GM19395 (cell line): ENCODE data around the gene KLHL42.
"Not testable (repeated sequence)": the region's sequence is repeated elsewhere in the genome, so short reads cannot be mapped to it uniquely, and the experiment has no call there.

ENCODE experiments used
- ATAC-seq: cut with Tn5 transposase; IDR thresholded peaks from one replicate; pipeline ENCODE4 v1.9.1; 2021; ENCODE audit warnings: mild to moderate bottlenecking, moderate library complexity; ENCODE audit not compliant: unreplicated experiment

Gene KLHL42

GRCh38 chr12:27779920-27780611 lies at the start of gene KLHL42, which contains the start of gene MANSC4:
KLHL42 (plus strand) TSS chr12:27780233; CDS start chr12:27780331, 98 bp downstream.
MANSC4 (minus strand) TSS chr12:27780236; CDS start chr12:27771276, 8,960 bp downstream.
- ATAC-seq = peak; percentile 78

- no peak for ATAC-seq
These were observed 47.8 kb upstream of the KLHL42 start for GRCh38 chr12:27732281-27732680.

- peak; percentile 67 for ATAC-seq
These were observed 46.9 kb upstream of the KLHL42 start for GRCh38 chr12:27733052-27733656.

DNA sequence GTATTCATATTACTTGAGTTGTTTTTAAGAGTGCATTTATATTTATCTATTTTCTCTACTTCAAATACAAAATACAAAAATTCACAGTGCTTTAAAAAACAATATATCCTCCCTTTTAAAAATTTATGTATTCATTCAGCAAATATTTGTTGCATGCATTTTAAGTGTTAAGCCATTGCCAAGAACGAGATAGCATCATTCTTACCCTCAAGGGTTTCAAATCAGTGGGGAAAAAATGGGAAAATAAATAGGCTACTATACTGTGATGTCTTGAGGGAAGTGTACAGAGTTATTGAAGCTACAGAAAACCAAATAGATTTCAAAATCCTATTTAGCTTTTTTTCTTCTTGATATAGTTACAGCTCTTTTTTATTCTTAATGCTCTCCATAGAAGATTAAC lies 46.2 kb upstream of the KLHL42 start:
- no peak for ATAC-seq

DNA sequence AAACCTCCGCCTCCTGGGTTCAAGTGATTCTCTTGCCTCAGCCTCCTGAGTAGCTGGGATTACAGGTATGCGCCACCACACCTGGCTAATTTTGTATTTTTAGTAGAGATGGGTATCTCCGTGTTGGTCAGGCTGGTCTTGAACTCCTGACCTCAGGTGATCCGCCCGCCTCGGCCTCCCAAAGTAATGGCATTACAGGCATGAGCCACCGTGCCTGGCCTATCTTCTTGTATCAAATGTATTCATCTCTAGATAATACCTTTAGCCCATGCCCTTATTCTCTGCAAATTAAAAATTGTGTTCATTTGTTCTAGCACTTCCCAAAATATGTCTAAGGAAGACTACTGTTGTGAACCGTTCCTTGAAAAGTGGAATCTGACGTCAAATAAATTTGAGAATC lies 45.7 kb upstream of the KLHL42 start:
- not testable (repeated sequence) for ATAC-seq

DNA sequence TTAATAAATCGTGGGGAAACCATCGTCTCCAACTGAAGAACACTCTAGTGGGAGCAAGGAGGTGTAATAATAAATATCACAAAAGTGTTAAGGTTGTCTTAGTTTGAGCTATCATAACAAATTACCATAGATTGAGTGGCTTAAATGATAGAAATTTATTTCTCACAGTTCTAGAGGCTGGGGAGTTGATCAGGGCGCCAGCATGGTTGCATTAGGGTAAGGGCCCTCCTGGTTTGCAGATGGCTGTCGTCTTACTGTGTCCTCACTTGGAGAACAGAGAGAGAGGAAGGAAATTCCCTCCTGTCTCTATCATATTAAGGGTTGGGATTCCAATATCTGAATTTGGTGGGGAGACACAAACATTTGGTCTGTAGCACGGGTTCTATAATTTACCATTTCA lies 36.4 kb upstream of the KLHL42 start:
- no peak for ATAC-seq

DNA sequence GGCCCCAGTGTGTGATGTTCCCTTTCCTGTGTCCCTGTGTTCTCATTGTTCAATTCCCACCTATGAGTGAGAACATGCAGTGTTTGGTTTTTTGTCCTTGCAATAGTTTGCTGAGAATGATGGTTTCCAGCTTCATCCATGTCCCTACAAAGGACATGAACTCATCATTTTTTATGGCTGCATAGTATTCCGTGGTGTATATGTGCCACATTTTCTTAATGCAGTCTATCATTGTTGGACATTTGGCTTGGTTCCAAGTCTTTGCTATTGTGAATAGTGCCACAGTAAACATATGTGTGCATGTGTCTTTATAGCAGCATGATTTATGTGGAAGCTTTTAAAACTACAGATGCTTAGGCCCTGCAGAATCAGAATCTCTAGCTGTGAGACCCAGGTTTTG lies 34.3 kb upstream of the KLHL42 start:
- ATAC-seq = not testable (repeated sequence)

DNA sequence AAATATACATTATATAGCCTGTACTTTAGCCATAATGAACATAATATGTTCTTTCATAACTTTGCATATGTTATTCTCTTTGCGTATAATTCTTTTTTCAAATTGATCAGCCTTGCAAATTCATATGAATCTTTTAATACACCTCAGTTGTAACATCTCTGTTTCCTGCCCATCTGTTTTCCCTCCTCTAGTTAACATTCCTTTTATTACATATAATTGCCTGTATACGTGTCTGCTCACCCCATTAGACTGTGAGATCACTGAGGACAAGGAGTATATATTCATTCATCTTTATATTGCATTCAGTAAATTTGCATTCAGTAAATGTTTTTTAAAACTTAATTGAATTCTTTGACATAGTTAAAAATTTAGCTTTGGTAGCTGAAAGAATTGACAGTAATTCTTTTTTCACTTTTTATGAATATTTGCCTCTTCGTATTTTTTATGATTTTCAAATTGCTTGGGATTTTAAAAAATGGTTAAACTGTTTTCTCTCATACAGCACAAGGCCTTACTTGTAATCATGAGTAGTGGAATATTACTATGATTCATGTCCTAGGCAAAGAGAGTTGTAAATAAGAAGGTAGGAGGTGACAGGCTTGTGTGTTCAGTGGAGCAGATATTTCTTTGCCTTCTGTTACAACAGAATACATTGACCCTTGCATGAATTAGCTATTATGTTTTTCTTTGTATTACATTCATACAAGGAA lies 32.8 kb upstream of the KLHL42 start:
- no peak for ATAC-seq

- no peak for ATAC-seq
These were observed 28.5 kb upstream of the KLHL42 start for GRCh38 chr12:27751386-27752047.

DNA sequence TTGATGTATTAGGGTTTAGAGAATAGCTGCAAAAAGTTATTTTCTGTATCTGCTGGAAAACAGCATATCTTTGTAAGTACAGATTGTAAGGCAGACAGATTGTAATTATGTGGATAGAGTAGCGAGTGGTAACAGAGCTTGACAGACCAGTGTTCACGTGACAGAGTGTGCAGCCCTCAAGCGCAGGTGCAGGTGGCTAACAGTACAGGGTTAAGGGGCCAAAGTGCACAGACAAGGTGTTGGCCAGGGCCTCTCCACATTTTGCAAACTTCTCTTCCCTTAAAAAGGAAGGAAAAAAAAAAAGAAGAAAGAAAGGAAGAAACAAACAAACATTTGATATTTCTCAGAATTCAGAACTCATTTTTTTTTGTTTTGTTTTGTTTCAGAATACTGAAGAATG lies 25.2 kb upstream of the KLHL42 start:
- ATAC-seq = no peak

- ATAC-seq = no peak
These were observed 23.3 kb upstream of the KLHL42 start for GRCh38 chr12:27756670-27757195.

DNA sequence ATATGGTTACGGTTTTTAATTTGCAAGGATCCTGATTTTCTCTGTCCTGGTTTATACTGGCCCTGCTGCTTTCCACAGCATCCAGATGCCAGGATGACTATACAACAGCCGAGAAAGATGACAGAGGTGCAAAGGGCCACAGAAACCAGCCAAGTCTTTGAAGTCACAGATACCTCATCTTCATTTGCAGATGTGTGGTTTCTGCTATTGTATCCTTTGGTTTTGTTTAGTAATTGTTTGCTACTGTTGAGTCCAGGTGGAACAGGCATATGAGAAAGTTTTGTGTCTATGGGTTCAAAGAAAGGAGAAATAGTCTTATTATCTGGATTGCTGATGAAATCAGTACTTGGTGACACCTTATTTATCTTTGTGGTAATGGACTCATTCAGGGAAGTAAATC lies 17.3 kb upstream of the KLHL42 start:
- ATAC-seq = no peak

DNA sequence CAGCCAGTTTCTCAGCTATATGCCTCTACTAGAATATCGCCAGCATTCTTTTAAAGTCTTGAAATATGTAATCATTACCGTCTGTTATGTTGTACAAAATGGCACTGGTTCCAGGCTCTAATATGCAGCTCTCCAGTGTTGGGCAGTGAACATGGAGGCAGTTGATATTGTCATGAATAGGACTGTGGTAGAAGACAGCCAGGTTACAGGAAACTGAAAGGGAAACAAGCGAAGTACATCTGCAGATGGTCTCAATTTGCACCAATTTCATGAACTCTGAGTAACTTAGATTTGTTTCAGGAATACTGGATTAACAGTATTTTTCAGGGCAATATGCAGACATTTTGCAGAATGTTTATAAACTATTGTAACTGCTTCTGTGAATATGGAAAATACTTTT lies 13.4 kb upstream of the KLHL42 start:
- peak; percentile 49 for ATAC-seq

DNA sequence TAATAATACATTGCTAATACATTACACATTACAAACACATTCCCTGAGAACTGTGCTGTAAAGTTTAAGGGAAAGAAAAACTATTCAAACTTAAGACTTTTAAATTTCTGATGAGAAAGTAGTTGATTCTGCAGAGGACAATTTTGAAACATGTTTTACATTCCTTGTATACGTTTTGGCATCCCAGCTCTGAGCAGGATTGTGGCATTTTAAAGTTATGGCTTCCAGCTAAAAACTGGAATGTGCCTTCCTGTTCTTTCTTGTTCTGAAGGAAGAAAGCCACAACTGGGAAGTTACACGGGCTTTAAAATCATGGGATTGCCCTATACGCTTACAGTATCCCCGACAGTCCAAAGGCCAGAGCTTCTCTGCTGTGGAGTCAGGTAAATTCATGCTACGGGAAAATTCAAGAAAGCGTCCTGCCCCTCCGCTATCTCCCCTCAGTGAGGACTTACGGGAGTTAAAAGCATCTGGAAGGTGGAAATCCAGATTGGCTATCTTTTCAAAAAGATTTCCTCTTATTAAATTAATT lies 10.8 kb upstream of the KLHL42 start:
- ATAC-seq = no peak

GRCh38 chr12:27771481-27772327 lies 8.3 kb upstream of the KLHL42 start:
- ATAC-seq = no peak

DNA sequence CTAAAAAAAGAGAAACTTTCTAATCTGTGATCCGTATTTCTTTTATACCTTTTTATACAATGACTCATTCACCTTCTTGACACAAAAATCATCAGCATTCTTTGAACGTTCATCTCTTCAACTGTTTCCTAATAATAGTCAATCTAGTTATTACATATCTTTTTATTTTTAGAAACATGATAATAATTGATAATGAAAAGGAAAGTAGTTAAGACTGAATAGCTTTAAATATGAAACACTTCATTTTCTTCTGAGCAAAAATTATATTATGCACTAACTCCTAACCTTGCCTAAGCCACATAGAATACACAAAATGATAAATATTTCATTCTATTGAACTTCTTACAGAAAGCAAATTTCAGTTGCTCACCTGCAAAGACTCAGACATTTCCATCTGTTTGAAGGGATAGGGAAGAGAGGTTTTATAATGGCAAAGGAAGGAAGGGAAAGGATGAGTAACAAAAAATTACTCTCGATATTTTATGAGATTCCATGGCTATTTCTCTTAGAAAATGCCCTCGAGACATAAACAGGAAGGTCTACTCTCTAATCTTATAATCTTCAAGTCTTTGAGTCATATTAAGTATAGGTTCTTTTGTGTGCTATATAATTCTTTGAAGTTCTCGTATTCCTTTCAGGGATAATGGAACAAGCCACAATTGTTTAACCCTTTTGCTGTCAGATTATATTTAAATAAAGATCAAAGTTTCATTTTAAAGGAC lies 7.5 kb upstream of the KLHL42 start:
- ATAC-seq = no peak

- no peak for ATAC-seq
These were observed 2.9 kb upstream of the KLHL42 start for GRCh38 chr12:27777141-27777540.

- no peak for ATAC-seq
These were observed 1.8 kb upstream of the KLHL42 start for GRCh38 chr12:27778206-27778605.

- peak; percentile 59 for ATAC-seq
These were observed 565 bp upstream of the KLHL42 start for GRCh38 chr12:27779416-27779919.
